ENCODE measurements around the gene CGAS. TPM values are rescaled to one million over a fixed set of nuclear protein-coding genes. Genes with fewer than 3 reads are reported as not detected.

The CGAS gene
- total and polyA plus RNA-seq, 2 of the 4 experiments (the other 2 are of a cell fraction), result 1.5 to 1.6 TPM

DNA sequence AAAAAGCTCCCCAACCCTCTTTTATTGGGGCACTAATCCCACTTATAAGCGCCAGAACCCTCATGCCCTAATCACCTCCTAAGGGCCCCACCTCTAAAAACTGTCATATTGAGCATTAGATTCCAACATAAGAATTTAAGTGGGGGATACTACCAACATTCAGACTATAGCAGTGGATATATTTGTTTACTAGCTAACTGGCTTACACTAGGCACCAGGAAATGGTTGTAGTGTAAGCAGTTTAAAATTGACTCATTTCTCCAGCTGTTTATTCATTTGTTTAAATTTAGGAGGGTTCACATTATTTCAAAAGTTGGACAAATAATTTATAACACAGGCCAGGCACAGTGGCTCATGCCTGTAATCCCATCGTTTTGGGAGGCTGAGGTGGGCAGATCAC lies 32.3 kb upstream of the CGAS start:
- Histone ChIP-seq H2AFZ (replicated peaks; ENCODE audit: low read length, poor library complexity) (no peak overlapping the region), H3K14ac (replicated peaks; ENCODE audit: low read depth, low read length) (no peak overlapping the region), H3K9ac (ENCODE audit: low read depth, low read length) (no peak overlapping the region), H3K4ac (ENCODE audit: low read depth, low read length) (no peak overlapping the region), H3K27ac (ENCODE audit: insufficient read depth, low read length) (no peak overlapping the region), H2AK9ac (replicated peaks; ENCODE audit: low read depth, low read length, poor library complexity) (no peak overlapping the region), H3K4me2 (ENCODE audit: low read depth, low read length) (peak overlapping the region; percentile 3; the same call in 1 of the 2 replicates), H3K4me3 (ENCODE audit: insufficient read depth, low read depth, low read length) (no peak overlapping the region), H3K4me1 (ENCODE audit: control insufficient read depth, insufficient read depth, low read length) (no peaks in the 10 kb centered on the region), H3K79me1 (ENCODE audit: low read depth in 1 of 2, low read length in 2 of 2) (no peaks in the 10 kb centered on the region; a peak in 1 of 4 replicates), H3K27me3 (ENCODE audit: control insufficient read depth, insufficient read depth, low read length) (no peaks in the 10 kb centered on the region), H2BK5ac (ENCODE audit: low read depth, low read length, poor library complexity, severe bottlenecking) (no peak overlapping the region), H4K91ac (ENCODE audit: insufficient read depth, low read depth, low read length) (no peak overlapping the region), H2BK120ac (ENCODE audit: low read depth, low read length) (no peak overlapping the region), H3K36me3 (ENCODE audit: control insufficient read depth, insufficient read depth, low read length) (peaks cover 41% of the 10 kb centered on the region), H3K56ac (ENCODE audit: extremely low read depth, insufficient read depth, low read length) (no peak overlapping the region), H4K20me1 (ENCODE audit: insufficient read depth, low read length) (no peaks in the 10 kb centered on the region), H2BK20ac (ENCODE audit: low read depth, low read length) (no peak overlapping the region), H2AK5ac (ENCODE audit: low read depth, low read length) (no peak overlapping the region), H3K9me1 (ENCODE audit: insufficient read depth, low read length) (no peaks in the 10 kb centered on the region), H3K23ac (ENCODE audit: low read depth, low read length) (no peak overlapping the region), H3K18ac (ENCODE audit: low read depth, low read length) (no peak overlapping the region), H4K5ac (ENCODE audit: low read depth, low read length) (no peak overlapping the region), H2BK15ac (ENCODE audit: low read depth, low read length) (no peak overlapping the region), H3K9me3 (ENCODE audit: control insufficient read depth, insufficient read depth, low read length) (no peaks in the 10 kb centered on the region), H4K8ac (ENCODE audit: low read depth in 2 of 2, low read length in 2 of 2) (no peak overlapping the region)
- intact Hi-C loops (cut with micrococcal nuclease) (no loop called here), in situ Hi-C loops (cut with MboI; ENCODE audit: low sequenced_read_pairs) (no loop called here), dilution Hi-C loops (cut with HindIII; ENCODE audit: low sequenced_read_pairs, unreplicated experiment) (no loop called here)
- TF ChIP-seq MXI1 (IDR thresholded peaks at IDR 0.05; ENCODE audit: borderline replicate concordance, low read depth, low read length) (no peak), CEBPB (IDR thresholded peaks at IDR 0.05; ENCODE audit: low read depth, low read length) (no peak)
- TF ChIP-seq, protein P1, sequence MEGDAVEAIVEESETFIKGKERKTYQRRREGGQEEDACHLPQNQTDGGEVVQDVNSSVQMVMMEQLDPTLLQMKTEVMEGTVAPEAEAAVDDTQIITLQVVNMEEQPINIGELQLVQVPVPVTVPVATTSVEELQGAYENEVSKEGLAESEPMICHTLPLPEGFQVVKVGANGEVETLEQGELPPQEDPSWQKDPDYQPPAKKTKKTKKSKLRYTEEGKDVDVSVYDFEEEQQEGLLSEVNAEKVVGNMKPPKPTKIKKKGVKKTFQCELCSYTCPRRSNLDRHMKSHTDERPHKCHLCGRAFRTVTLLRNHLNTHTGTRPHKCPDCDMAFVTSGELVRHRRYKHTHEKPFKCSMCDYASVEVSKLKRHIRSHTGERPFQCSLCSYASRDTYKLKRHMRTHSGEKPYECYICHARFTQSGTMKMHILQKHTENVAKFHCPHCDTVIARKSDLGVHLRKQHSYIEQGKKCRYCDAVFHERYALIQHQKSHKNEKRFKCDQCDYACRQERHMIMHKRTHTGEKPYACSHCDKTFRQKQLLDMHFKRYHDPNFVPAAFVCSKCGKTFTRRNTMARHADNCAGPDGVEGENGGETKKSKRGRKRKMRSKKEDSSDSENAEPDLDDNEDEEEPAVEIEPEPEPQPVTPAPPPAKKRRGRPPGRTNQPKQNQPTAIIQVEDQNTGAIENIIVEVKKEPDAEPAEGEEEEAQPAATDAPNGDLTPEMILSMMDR (conservative IDR thresholded peaks at IDR 0.05; ENCODE audit: low read depth, low read length), result no peak
- no TSS peak for BruUV-seq (replicated peaks)
- ChIA-PET CTCF (interaction anchor here (1.4 kb wide), 1 partner anchor 11 kb away, joined by 5 read pairs; no protein-coding TSS in a partner anchor), POLR2A (ENCODE audit: unreplicated experiment) (no interaction called here)
- WGBS, 2 experiments (ENCODE audit: extremely low coverage in 2 of 2, insufficient read length in 1 of 2), result no CpG with 5 or more reads among the region's 2 CpGs
- DNase-seq (no peak), ATAC-seq (ENCODE audit: low read depth) (peak; percentile 93)

Data from IMR-90 (cell line).